Measurements from ENCODE around the gene HK2.

GRCh38 chr2:74822771-74823566, 11.0 kb upstream of the HK2 start:
- TF ChIP-seq CTCF (conservative IDR thresholded peaks at IDR 0.05; ENCODE audit: low read length) = no peak
- TF ChIP-seq EZH2phosphoT487 (IDR thresholded peaks at IDR 0.05; ENCODE audit: borderline replicate concordance) = no peak

Measured in Loucy (cell line).